ENCODE measurements around the gene PRPS1. TPM values are rescaled to one million over a fixed set of nuclear protein-coding genes. Genes with fewer than 3 reads are reported as not detected.

Gene PRPS1
- polyA plus RNA-seq, 3 donors: 10.4 to 11.8 (median 11.4) TPM

GRCh38 chrX:107686026-107686425 is 57.7 kb downstream of the PRPS1 start:
- H3K4me1 ChIP-seq (ENCODE audit: control insufficient read depth in 1 of 2, insufficient read depth in 2 of 2, low read length in 2 of 2): peaks cover 57 to 63% of the 10 kb centered on the region in 2 donors
- 70% methylated on average over 2 of the region's 3 CpGs for WGBS (ENCODE audit: insufficient coverage)
- Mint-ChIP-seq H3K36me3 (peaks cover 0 to 1% of the 10 kb centered on the region in 2 donors), H3K27me3 (ENCODE audit: low read depth in 3 of 3) (peaks cover 0 to 5% (median 0%) of the 10 kb centered on the region in 3 donors), H3K4me1 (peaks cover 50% of the 10 kb centered on the region), H3K9me3 (no peaks in the 10 kb centered on the region), H3K27ac (peak overlapping the region in 2 of 7 donors; percentile 55 to 65), H3K4me3 (no peak overlapping the region)
- H4K20me1 ChIP-seq (ENCODE audit: insufficient read depth, low read length): no peaks in the 10 kb centered on the region
- no peaks in the 10 kb centered on the region for H3K27me3 ChIP-seq (ENCODE audit: control insufficient read depth in 2 of 2, insufficient read depth in 2 of 2, low read length in 2 of 2)
- no peaks in the 10 kb centered on the region for H3K79me2 ChIP-seq (ENCODE audit: insufficient read depth, low read length)
- no peak overlapping the region for H3K4me3 ChIP-seq (replicated peaks in 1 of 3; ENCODE audit: low read depth in 2 of 3, low read length in 3 of 3)
- no peak overlapping the region for H2AFZ ChIP-seq (ENCODE audit: insufficient read depth, low read depth, low read length, poor library complexity, severe bottlenecking)
- no peaks in the 10 kb centered on the region for H3K9me3 ChIP-seq (replicated peaks in 1 of 2; ENCODE audit: control insufficient read depth in 1 of 2, insufficient read depth in 1 of 2, low read length in 2 of 2)
- no peak for DNase-seq
- no peaks in the 10 kb centered on the region for H3K36me3 ChIP-seq (replicated peaks in 1 of 2; ENCODE audit: control insufficient read depth in 1 of 2, insufficient read depth in 2 of 2, low read length in 2 of 2)
- no peak overlapping the region for H3K9ac ChIP-seq (ENCODE audit: insufficient read depth, low read length, poor library complexity, severe bottlenecking)
- H3K4me2 ChIP-seq (replicated peaks; ENCODE audit: extremely low read depth, low read length, poor library complexity, severe bottlenecking): no peak overlapping the region
- intact Hi-C loops (cut with micrococcal nuclease): no loop called here
- TF ChIP-seq CTCF (IDR thresholded peaks at IDR 0.05): no peak
- H3K27ac ChIP-seq (ENCODE audit: low read depth in 1 of 2, low read length in 2 of 2): peak overlapping the region in 1 of 2 donors; percentile 12

GRCh38 chrX:107686792-107687191 is 58.5 kb downstream of the PRPS1 start:
- DNase-seq: peak in 2 of 3 donors; percentile 47 to 72
- TF ChIP-seq CTCF (IDR thresholded peaks at IDR 0.05): no peak

More at GRCh38 chrX:107686792-107687191, 58.5 kb downstream of the PRPS1 start:
- Mint-ChIP-seq H3K4me1 (peaks cover 55% of the 10 kb centered on the region), H3K27ac (peak overlapping the region in 3 of 7 donors; percentile 15 to 67 (median 51)), H3K9me3 (no peaks in the 10 kb centered on the region), H3K27me3 (ENCODE audit: low read depth in 3 of 3) (peaks cover 0 to 5% (median 0%) of the 10 kb centered on the region in 3 donors), H3K4me3 (no peak overlapping the region), H3K36me3 (peaks cover 0 to 1% of the 10 kb centered on the region in 2 donors)
- Histone ChIP-seq H3K79me2 (ENCODE audit: insufficient read depth, low read length) (no peaks in the 10 kb centered on the region), H3K4me1 (ENCODE audit: control insufficient read depth in 1 of 2, insufficient read depth in 2 of 2, low read length in 2 of 2) (peaks cover 59 to 69% of the 10 kb centered on the region in 2 donors), H4K20me1 (ENCODE audit: insufficient read depth, low read length) (no peaks in the 10 kb centered on the region), H3K9ac (ENCODE audit: insufficient read depth, low read length, poor library complexity, severe bottlenecking) (no peak overlapping the region), H3K27ac (ENCODE audit: low read depth in 1 of 2, low read length in 2 of 2) (no peak overlapping the region), H3K4me2 (replicated peaks; ENCODE audit: extremely low read depth, low read length, poor library complexity, severe bottlenecking) (no peak overlapping the region), H2AFZ (ENCODE audit: insufficient read depth, low read depth, low read length, poor library complexity, severe bottlenecking) (no peak overlapping the region), H3K27me3 (ENCODE audit: control insufficient read depth in 2 of 2, insufficient read depth in 2 of 2, low read length in 2 of 2) (no peaks in the 10 kb centered on the region), H3K36me3 (replicated peaks in 1 of 2; ENCODE audit: control insufficient read depth in 1 of 2, insufficient read depth in 2 of 2, low read length in 2 of 2) (no peaks in the 10 kb centered on the region), H3K4me3 (replicated peaks in 1 of 3; ENCODE audit: low read depth in 2 of 3, low read length in 3 of 3) (no peak overlapping the region), H3K9me3 (replicated peaks in 1 of 2; ENCODE audit: control insufficient read depth in 1 of 2, insufficient read depth in 1 of 2, low read length in 2 of 2) (no peaks in the 10 kb centered on the region)
- intact Hi-C loops (cut with micrococcal nuclease): no loop called here
- WGBS (ENCODE audit: insufficient coverage): no CpG with 5 or more reads among the region's 3 CpGs

Data from CD14-positive monocyte (primary cell).